Measurements from ENCODE around the gene SENP8.

DNA sequence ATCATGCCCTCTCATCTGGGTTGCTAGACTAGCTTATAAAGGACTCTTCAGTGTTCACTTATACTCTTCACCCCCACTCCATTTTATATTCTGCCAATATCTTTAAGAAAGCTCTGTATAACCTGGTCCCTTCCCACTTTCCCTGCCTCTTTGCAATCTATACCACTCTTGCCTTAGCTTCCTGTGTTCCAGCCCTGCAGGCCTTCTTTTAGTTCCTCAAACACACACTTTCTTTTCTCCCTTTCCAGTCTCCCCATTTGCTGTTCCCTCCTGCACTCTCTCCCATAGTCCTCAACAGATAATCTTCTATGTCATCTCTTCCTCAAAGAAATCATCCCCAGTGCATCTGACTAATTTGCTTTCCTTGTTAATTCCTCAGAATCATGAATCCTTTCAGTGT, 28.7 kb downstream of the SENP8 start:
- TF ChIP-seq, protein P1, sequence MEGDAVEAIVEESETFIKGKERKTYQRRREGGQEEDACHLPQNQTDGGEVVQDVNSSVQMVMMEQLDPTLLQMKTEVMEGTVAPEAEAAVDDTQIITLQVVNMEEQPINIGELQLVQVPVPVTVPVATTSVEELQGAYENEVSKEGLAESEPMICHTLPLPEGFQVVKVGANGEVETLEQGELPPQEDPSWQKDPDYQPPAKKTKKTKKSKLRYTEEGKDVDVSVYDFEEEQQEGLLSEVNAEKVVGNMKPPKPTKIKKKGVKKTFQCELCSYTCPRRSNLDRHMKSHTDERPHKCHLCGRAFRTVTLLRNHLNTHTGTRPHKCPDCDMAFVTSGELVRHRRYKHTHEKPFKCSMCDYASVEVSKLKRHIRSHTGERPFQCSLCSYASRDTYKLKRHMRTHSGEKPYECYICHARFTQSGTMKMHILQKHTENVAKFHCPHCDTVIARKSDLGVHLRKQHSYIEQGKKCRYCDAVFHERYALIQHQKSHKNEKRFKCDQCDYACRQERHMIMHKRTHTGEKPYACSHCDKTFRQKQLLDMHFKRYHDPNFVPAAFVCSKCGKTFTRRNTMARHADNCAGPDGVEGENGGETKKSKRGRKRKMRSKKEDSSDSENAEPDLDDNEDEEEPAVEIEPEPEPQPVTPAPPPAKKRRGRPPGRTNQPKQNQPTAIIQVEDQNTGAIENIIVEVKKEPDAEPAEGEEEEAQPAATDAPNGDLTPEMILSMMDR (IDR thresholded peaks at IDR 0.05), result no peak
- no peak for TF ChIP-seq POLR2A (IDR thresholded peaks at IDR 0.05)
